Gastroesophageal sphincter (tissue), 3 donors: ENCODE data around the gene FAM151B.

Experiments
- CTCF ChIP-seq, 4 experiments: fragments of 200-600 bp in 2 of 4; fragments of 450-650 bp in 2 of 4; sonication (generic) in 1 of 4; IDR thresholded peaks; one replicate each; pipeline ENCODE4 v1.5.1; 2017 to 2019; ENCODE audit warnings: antibody characterized with exemption in 4 of 4, mild to moderate bottlenecking in 2 of 4, moderate library complexity in 2 of 4
- EP300 ChIP-seq: sonication (generic); formaldehyde crosslinking; IDR thresholded peaks from one replicate; pipeline ENCODE4 v1.6.1; 2017; ENCODE audit warnings: antibody characterized with exemption, mild to moderate bottlenecking
- POLR2A ChIP-seq, 2 donors: fragments of 450-650 bp; IDR thresholded peaks; one replicate each; pipeline ENCODE4 v1.6.1; 2017; ENCODE audit warnings: antibody characterized with exemption in 2 of 2, mild to moderate bottlenecking in 2 of 2, moderate library complexity in 1 of 2

- TF ChIP-seq POLR2A (IDR thresholded peaks at IDR 0.05) (no peak), CTCF (IDR thresholded peaks at IDR 0.05) (no peak), EP300 (no peak)
Observed at GRCh38 chr5:80566711-80567259, 78.9 kb downstream of the FAM151B start.
